ENCODE results near the gene ANK2.

- TF ChIP-seq POLR2AphosphoS5 (IDR thresholded peaks at IDR 0.05; ENCODE audit: low read depth, low read length) (no peak), CTCF (IDR thresholded peaks at IDR 0.05) (no peak), SIN3A (IDR thresholded peaks at IDR 0.05; ENCODE audit: borderline replicate concordance, insufficient read depth, low read depth, low read length) (no peak), TCF7L2 (IDR thresholded peaks at IDR 0.05; ENCODE audit: low read depth, low read length) (no peak)
These were observed 107.8 kb downstream of the ANK2 start for GRCh38 chr4:113157086-113157857.

All from Panc1 (cell line).